SK-N-SH (cell line): Measurements from ENCODE around the gene NOL4L. TPM values are rescaled to one million over a fixed set of nuclear protein-coding genes. Genes with fewer than 3 reads are reported as not detected.

ENCODE experiments used
- CTCF ChIA-PET: fragments of 300-600, 350-600 bp; formaldehyde crosslinking; extraction: SDS; loops from one replicate; lab custom pipeline; 2021; lab: Yijun Ruan, JAX
- POLR2A ChIA-PET: fragments of 350-600 bp; sonication (Branson Sonifier 250); formaldehyde crosslinking; extraction: SDS; loops from one replicate; lab custom pipeline; 2020; ENCODE audit warnings: antibody characterized with exemption, inconsistent platforms; lab: Yijun Ruan, JAX
- DNase-seq: peaks from one replicate; pipeline ENCODE4 v3.0.0; 2012
- H2AFZ ChIP-seq: fragments of 200-600 bp; sonication (generic); 2 replicates; pipeline ENCODE4 v1.8.1; 2016; ENCODE audit warnings: antibody characterized with exemption, mild to moderate bottlenecking, low read depth
- H3F3A ChIP-seq: fragments of 200-600 bp; sonication (generic); replicated peaks from 2 replicates; pipeline ENCODE3; 2016; ENCODE audit warnings: antibody characterized with exemption, mild to moderate bottlenecking; ENCODE audit not compliant: insufficient read depth
- H3K27ac ChIP-seq, 2 experiments: fragments of 200-500 bp in 1 of 2; fragments of 200-600 bp in 1 of 2; sonication (Bioruptor generic) in 1 of 2; sonication (generic), shearing (Covaris generic) in 1 of 2; 2 replicates each; pipeline versions ENCODE4 v1.5.1 to v1.6.1; 2014 to 2016; ENCODE audit warnings: low read depth in 2 of 2, inconsistent platforms in 1 of 2, low read length in 1 of 2, mild to moderate bottlenecking in 1 of 2, mixed read lengths in 1 of 2
- H3K27me3 ChIP-seq: fragments of 200-600 bp; sonication (generic), shearing (Covaris generic); 2 replicates; pipeline ENCODE4 v1.6.1; 2016; ENCODE audit warnings: mixed run types; ENCODE audit not compliant: insufficient read depth
- H3K36me3 ChIP-seq, 2 experiments: fragments of 200-500 bp in 1 of 2; fragments of 200-600 bp in 1 of 2; sonication (Bioruptor generic) in 1 of 2; sonication (generic) in 1 of 2; replicated peaks in 1 of 2; 2 replicates each; pipeline versions ENCODE3 to v1.5.1; 2014 to 2016; ENCODE audit warnings: low read length in 1 of 2, mild to moderate bottlenecking in 1 of 2; ENCODE audit not compliant: insufficient read depth in 2 of 2, control insufficient read depth in 1 of 2
- H3K4me1 ChIP-seq, 2 experiments: fragments of 200-500 bp in 1 of 2; fragments of 200-600 bp in 1 of 2; sonication (Bioruptor generic) in 1 of 2; sonication (generic), shearing (Covaris generic) in 1 of 2; 2 replicates each; pipeline versions ENCODE4 v1.5.1 to v1.6.1; 2014 to 2016; ENCODE audit warnings: low read depth in 1 of 2, low read length in 1 of 2, mixed run types in 1 of 2; ENCODE audit not compliant: insufficient read depth in 2 of 2, control insufficient read depth in 1 of 2
- H3K4me2 ChIP-seq: fragments of 200-600 bp; sonication (generic), shearing (Covaris generic); 2 replicates; pipeline ENCODE4 v1.6.1; 2017; ENCODE audit warnings: mixed run types
- H3K4me3 ChIP-seq, 2 experiments: fragments of 200-500 bp in 1 of 2; fragments of 200-600 bp in 1 of 2; sonication (Bioruptor generic) in 1 of 2; sonication (generic), shearing (Covaris generic) in 1 of 2; 2 replicates each; pipeline versions ENCODE4 v1.5.1 to v1.8.1; 2014 to 2016; ENCODE audit warnings: low read depth in 2 of 2, inconsistent platforms in 1 of 2, low read length in 1 of 2, mild to moderate bottlenecking in 1 of 2, mixed read lengths in 1 of 2, moderate library complexity in 1 of 2
- H3K79me2 ChIP-seq: fragments of 200-600 bp; sonication (generic); 2 replicates; pipeline ENCODE4 v1.8.1; 2017; ENCODE audit warnings: mild to moderate bottlenecking; ENCODE audit not compliant: insufficient read depth
- H3K9ac ChIP-seq: fragments of 200-600 bp; sonication (generic); 2 replicates; pipeline ENCODE4 v1.6.1; 2017; ENCODE audit warnings: mixed run types
- H3K9me2 ChIP-seq: fragments of 200-600 bp; sonication (generic); 2 replicates; pipeline ENCODE4 v1.6.1; 2017; ENCODE audit warnings: mixed run types
- H3K9me3 ChIP-seq: fragments of 200-600 bp; sonication (generic); 2 replicates; pipeline ENCODE4 v1.6.1; 2017; ENCODE audit warnings: mixed run types, mild to moderate bottlenecking, moderate library complexity
- H4K20me1 ChIP-seq: fragments of 200-600 bp; sonication (generic); 2 replicates; pipeline ENCODE4 v1.6.1; 2017; ENCODE audit warnings: mild to moderate bottlenecking, mixed run types; ENCODE audit not compliant: insufficient read depth
- EZH2phosphoT487 ChIP-seq: fragments of 200-600 bp; sonication (generic); IDR thresholded peaks from 2 replicates; pipeline ENCODE4 v1.6.1; 2017; ENCODE audit warnings: low read depth, mixed run types, mild to moderate bottlenecking, antibody characterized with exemption, moderate library complexity, borderline replicate concordance
- FOSL2 ChIP-seq: IDR thresholded peaks from 2 replicates; pipeline ENCODE4 v1.4.0; 2012; ENCODE audit warnings: low read depth, mild to moderate bottlenecking, moderate library complexity, borderline replicate concordance
- FOXJ3 ChIP-seq: sonication (generic); formaldehyde crosslinking; IDR thresholded peaks from 2 replicates; pipeline ENCODE4 v1.5.1; 2020; ENCODE audit warnings: mild to moderate bottlenecking, missing genetic modification reagents
- FOXM1 ChIP-seq: IDR thresholded peaks from 2 replicates; pipeline ENCODE4 v1.4.0; 2012; ENCODE audit warnings: low read depth, mild to moderate bottlenecking
- GABPA ChIP-seq: IDR thresholded peaks from 2 replicates; pipeline ENCODE4 v1.4.0; 2012; ENCODE audit warnings: low read depth, mild to moderate bottlenecking
- GATA2 ChIP-seq: sonication (generic); formaldehyde crosslinking; IDR thresholded peaks from 2 replicates; pipeline ENCODE4 v1.5.0; 2020; ENCODE audit warnings: mild to moderate bottlenecking, missing genetic modification reagents
- JUND ChIP-seq: IDR thresholded peaks from 2 replicates; pipeline ENCODE4 v1.4.0; 2012
- NRF1 ChIP-seq: IDR thresholded peaks from 2 replicates; pipeline ENCODE4 v1.6.1; 2012; ENCODE audit warnings: low read depth, mild to moderate bottlenecking, low read length
- POLR2AphosphoS5 ChIP-seq: IDR thresholded peaks from 2 replicates; pipeline ENCODE4 v1.6.1; 2012; ENCODE audit warnings: low read depth, low read length
- RAD21 ChIP-seq: IDR thresholded peaks from 2 replicates; pipeline ENCODE4 v1.6.1; 2012; ENCODE audit warnings: mild to moderate bottlenecking, low read length
- SIN3A ChIP-seq: IDR thresholded peaks from 2 replicates; pipeline ENCODE4 v1.6.1; 2012; ENCODE audit warnings: low read depth, mild to moderate bottlenecking, low read length, moderate library complexity, borderline replicate concordance
- SMC3 ChIP-seq: IDR thresholded peaks from 2 replicates; pipeline ENCODE4 v1.6.1; 2012; ENCODE audit warnings: low read depth, low read length, improper control_type of control experiment
- TAF1 ChIP-seq: IDR thresholded peaks from 2 replicates; pipeline ENCODE4 v1.6.1; 2012; ENCODE audit warnings: low read depth, mild to moderate bottlenecking, low read length, moderate library complexity, borderline replicate concordance
- WGBS: methylation state at CpG from one replicate; pipeline ENCODE4 v1.1.6; 2017; ENCODE audit warnings: low lambda C conversion rate; 5-methylcytosine and 5-hydroxymethylcytosine counted together
- polyA plus RNA-seq, 3 experiments: library from polyadenylated mRNA; depleted of rRNA; stranded (reverse); fragments of >200 nt; gene quantifications; 2 replicates each; pipeline ENCODE4 v1.2.3, GENCODE V29; 2012
- TF ChIP-seq, protein P1 (sequence below): IDR thresholded peaks from 2 replicates; pipeline ENCODE4 v1.4.0; 2012; ENCODE audit warnings: low read depth, borderline replicate concordance
- TF ChIP-seq, protein P2 (sequence below): fragments of 200-600 bp; sonication (generic); IDR thresholded peaks from 2 replicates; pipeline ENCODE4 v1.6.1; 2017; ENCODE audit warnings: antibody characterized with exemption, mild to moderate bottlenecking, moderate library complexity
- TF ChIP-seq, protein P3 (sequence below): IDR thresholded peaks from 2 replicates; pipeline ENCODE4 v1.4.0; 2012; ENCODE audit warnings: low read depth
- TF ChIP-seq, protein P4 (sequence below): IDR thresholded peaks from 2 replicates; pipeline ENCODE4 v1.6.1; 2012; ENCODE audit warnings: mild to moderate bottlenecking, low read depth, low read length, moderate library complexity
- TF ChIP-seq, protein P5 (sequence below): fragments of 150-350 bp; IDR thresholded peaks from 2 replicates; pipeline ENCODE4 v1.6.1; 2016; ENCODE audit warnings: mild to moderate bottlenecking, low read depth, low read length
- TF ChIP-seq, protein P6 (sequence below): IDR thresholded peaks from 2 replicates; pipeline ENCODE4; 2012

The NOL4L gene
- polyA plus RNA-seq, 1 of the 3 experiments (the other 2 are of a cell fraction): 14.3 TPM

DNA sequence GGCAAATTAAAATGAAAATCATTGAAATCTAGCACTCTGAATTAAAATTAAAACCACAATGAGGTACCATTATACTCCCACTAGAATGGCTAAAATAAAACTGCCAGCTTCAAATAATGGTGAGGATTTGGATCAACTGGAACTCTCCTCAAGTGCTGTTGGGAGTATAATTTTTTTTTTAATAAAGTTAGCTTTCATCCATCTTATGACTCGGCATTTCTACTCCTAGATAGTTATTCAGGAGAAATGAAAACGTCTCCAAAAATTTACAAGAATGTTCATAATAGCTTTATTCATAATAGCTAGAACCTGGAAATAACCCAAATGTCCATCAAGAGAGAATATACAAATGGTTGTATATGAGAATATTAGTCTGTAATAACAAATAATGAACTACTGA, 163.8 kb downstream of the NOL4L start:
- no peak overlapping the region for H3K9ac ChIP-seq
- H2AFZ ChIP-seq: peak overlapping the region; percentile 22; the same call in 1 of the 2 replicates

More for the DNA sequence above, 163.8 kb downstream of the NOL4L start:
- H3K36me3 ChIP-seq: peaks cover 0 to 26% of the 10 kb centered on the region in 2 experiments
- H3F3A ChIP-seq: peaks cover 9% of the 10 kb centered on the region
- H3K9me2 ChIP-seq: no peaks in the 10 kb centered on the region
- H3K79me2 ChIP-seq: peaks cover 96% of the 10 kb centered on the region
- no peak overlapping the region for H3K27ac ChIP-seq
- peaks cover 39% of the 10 kb centered on the region for H4K20me1 ChIP-seq
- POLR2A ChIA-PET: no interaction called here
- no peaks in the 10 kb centered on the region for H3K4me1 ChIP-seq
- CTCF ChIA-PET: no interaction called here
- no peak for DNase-seq
- H3K27me3 ChIP-seq: no peaks in the 10 kb centered on the region
- TF ChIP-seq GABPA: no peak
- TF ChIP-seq FOXM1: no peak
- no peak for TF ChIP-seq FOXJ3 (CRISPR knock-in tag)
- TF ChIP-seq GATA2 (CRISPR knock-in tag): no peak
- TF ChIP-seq, protein P1, sequence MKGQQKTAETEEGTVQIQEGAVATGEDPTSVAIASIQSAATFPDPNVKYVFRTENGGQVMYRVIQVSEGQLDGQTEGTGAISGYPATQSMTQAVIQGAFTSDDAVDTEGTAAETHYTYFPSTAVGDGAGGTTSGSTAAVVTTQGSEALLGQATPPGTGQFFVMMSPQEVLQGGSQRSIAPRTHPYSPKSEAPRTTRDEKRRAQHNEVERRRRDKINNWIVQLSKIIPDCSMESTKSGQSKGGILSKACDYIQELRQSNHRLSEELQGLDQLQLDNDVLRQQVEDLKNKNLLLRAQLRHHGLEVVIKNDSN: no peak
- TF ChIP-seq, protein P2, sequence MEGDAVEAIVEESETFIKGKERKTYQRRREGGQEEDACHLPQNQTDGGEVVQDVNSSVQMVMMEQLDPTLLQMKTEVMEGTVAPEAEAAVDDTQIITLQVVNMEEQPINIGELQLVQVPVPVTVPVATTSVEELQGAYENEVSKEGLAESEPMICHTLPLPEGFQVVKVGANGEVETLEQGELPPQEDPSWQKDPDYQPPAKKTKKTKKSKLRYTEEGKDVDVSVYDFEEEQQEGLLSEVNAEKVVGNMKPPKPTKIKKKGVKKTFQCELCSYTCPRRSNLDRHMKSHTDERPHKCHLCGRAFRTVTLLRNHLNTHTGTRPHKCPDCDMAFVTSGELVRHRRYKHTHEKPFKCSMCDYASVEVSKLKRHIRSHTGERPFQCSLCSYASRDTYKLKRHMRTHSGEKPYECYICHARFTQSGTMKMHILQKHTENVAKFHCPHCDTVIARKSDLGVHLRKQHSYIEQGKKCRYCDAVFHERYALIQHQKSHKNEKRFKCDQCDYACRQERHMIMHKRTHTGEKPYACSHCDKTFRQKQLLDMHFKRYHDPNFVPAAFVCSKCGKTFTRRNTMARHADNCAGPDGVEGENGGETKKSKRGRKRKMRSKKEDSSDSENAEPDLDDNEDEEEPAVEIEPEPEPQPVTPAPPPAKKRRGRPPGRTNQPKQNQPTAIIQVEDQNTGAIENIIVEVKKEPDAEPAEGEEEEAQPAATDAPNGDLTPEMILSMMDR: no peak
- TF ChIP-seq TAF1: no peak
- TF ChIP-seq, protein P3, sequence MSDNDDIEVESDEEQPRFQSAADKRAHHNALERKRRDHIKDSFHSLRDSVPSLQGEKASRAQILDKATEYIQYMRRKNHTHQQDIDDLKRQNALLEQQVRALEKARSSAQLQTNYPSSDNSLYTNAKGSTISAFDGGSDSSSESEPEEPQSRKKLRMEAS: no peak
- TF ChIP-seq, protein P4, sequence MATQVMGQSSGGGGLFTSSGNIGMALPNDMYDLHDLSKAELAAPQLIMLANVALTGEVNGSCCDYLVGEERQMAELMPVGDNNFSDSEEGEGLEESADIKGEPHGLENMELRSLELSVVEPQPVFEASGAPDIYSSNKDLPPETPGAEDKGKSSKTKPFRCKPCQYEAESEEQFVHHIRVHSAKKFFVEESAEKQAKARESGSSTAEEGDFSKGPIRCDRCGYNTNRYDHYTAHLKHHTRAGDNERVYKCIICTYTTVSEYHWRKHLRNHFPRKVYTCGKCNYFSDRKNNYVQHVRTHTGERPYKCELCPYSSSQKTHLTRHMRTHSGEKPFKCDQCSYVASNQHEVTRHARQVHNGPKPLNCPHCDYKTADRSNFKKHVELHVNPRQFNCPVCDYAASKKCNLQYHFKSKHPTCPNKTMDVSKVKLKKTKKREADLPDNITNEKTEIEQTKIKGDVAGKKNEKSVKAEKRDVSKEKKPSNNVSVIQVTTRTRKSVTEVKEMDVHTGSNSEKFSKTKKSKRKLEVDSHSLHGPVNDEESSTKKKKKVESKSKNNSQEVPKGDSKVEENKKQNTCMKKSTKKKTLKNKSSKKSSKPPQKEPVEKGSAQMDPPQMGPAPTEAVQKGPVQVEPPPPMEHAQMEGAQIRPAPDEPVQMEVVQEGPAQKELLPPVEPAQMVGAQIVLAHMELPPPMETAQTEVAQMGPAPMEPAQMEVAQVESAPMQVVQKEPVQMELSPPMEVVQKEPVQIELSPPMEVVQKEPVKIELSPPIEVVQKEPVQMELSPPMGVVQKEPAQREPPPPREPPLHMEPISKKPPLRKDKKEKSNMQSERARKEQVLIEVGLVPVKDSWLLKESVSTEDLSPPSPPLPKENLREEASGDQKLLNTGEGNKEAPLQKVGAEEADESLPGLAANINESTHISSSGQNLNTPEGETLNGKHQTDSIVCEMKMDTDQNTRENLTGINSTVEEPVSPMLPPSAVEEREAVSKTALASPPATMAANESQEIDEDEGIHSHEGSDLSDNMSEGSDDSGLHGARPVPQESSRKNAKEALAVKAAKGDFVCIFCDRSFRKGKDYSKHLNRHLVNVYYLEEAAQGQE: no peak
- TF ChIP-seq JUND: no peak
- TF ChIP-seq EZH2phosphoT487: no peak
- TF ChIP-seq, protein P5, sequence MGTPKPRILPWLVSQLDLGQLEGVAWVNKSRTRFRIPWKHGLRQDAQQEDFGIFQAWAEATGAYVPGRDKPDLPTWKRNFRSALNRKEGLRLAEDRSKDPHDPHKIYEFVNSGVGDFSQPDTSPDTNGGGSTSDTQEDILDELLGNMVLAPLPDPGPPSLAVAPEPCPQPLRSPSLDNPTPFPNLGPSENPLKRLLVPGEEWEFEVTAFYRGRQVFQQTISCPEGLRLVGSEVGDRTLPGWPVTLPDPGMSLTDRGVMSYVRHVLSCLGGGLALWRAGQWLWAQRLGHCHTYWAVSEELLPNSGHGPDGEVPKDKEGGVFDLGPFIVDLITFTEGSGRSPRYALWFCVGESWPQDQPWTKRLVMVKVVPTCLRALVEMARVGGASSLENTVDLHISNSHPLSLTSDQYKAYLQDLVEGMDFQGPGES: no peak
- TF ChIP-seq RAD21: no peak
- TF ChIP-seq POLR2AphosphoS5: no peak
- no peak for TF ChIP-seq SIN3A
- TF ChIP-seq, protein P6, sequence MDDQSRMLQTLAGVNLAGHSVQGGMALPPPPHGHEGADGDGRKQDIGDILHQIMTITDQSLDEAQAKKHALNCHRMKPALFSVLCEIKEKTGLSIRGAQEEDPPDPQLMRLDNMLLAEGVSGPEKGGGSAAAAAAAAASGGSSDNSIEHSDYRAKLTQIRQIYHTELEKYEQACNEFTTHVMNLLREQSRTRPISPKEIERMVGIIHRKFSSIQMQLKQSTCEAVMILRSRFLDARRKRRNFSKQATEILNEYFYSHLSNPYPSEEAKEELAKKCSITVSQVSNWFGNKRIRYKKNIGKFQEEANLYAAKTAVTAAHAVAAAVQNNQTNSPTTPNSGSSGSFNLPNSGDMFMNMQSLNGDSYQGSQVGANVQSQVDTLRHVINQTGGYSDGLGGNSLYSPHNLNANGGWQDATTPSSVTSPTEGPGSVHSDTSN: no peak
- TF ChIP-seq NRF1: no peak
- no peak for TF ChIP-seq SMC3
- no peak for TF ChIP-seq FOSL2
- no peaks in the 10 kb centered on the region for H3K9me3 ChIP-seq
- H3K4me2 ChIP-seq: no peak overlapping the region
- no peak overlapping the region for H3K4me3 ChIP-seq
- WGBS: 60% methylated on average over 2 of the region's 2 CpGs
